Testis (tissue), 3 donors: ENCODE results near the gene DAG1. TPM values are rescaled to one million over a fixed set of nuclear protein-coding genes. Genes with fewer than 3 reads are reported as not detected.

Source experiments
- DNase-seq: peaks from one replicate; pipeline ENCODE4 v3.0.0-alpha.2; 2019
- H3K27ac ChIP-seq, 2 donors: fragments of 200-600 bp; sonication (generic); one replicate each; pipeline ENCODE4 v1.5.1; 2019
- H3K27me3 ChIP-seq: fragments of 200-600 bp; sonication (generic); one replicate; pipeline ENCODE4 v1.5.1; 2019
- H3K36me3 ChIP-seq: fragments of 200-600 bp; sonication (generic); one replicate; pipeline ENCODE4 v1.5.1; 2017; ENCODE audit warnings: low read depth; ENCODE audit errors: missing control alignments
- H3K4me1 ChIP-seq: fragments of 200-600 bp; sonication (generic); one replicate; pipeline ENCODE4 v1.5.1; 2019
- H3K4me3 ChIP-seq, 2 donors: fragments of 200-600 bp; sonication (generic); one replicate each; pipeline ENCODE4 v1.5.1; 2017 to 2019
- H3K9me3 ChIP-seq: fragments of 200-600 bp; sonication (generic); one replicate; pipeline ENCODE4 v1.5.1; 2017
- POLR2A ChIP-seq: fragments of 450-650 bp; IDR thresholded peaks from one replicate; pipeline ENCODE4 v1.6.1; 2017; ENCODE audit warnings: antibody characterized with exemption, mild to moderate bottlenecking, moderate library complexity
- WGBS, 2 donors: methylation state at CpG; one replicate each; pipeline ENCODE4 v1.1.5; 2018; 5-methylcytosine and 5-hydroxymethylcytosine counted together
- intact Hi-C: fragments of 100-400 bp; cut with DNase I; formaldehyde crosslinking; loops from one replicate; pipeline ENCODE4 v1.15.1; 2023; ENCODE audit warnings: low total_unique reads
- polyA plus RNA-seq: library from polyadenylated mRNA; stranded (reverse); fragments of 350-450 nt; fragmentation: Illumina TruSeq; extraction: RNeasy Lipid Tissue Mini Kit (QIAGEN cat#74804); gene quantifications from one replicate; pipeline ENCODE4 v1.2.3, GENCODE V29; 2014; ENCODE audit warnings: low read depth, low replicate concordance; ENCODE audit not compliant: insufficient read depth
- total RNA-seq, 2 donors: library from RNA; depleted of rRNA; stranded (reverse); fragments of >200 nt; gene quantifications; one replicate each; pipeline ENCODE4 v1.2.3, GENCODE V29; 2016
- TF ChIP-seq, protein P1 (sequence below), 3 experiments: fragments of 450-650 bp in 2 of 3; fragments of 200-600 bp in 1 of 3; sonication (generic) in 1 of 3; IDR thresholded peaks; one replicate each; pipeline ENCODE4 v1.5.1; 2016 to 2019; ENCODE audit warnings: antibody characterized with exemption in 3 of 3, mild to moderate bottlenecking in 2 of 3, moderate library complexity in 1 of 3

The DAG1 gene
- total and polyA plus RNA-seq, 3 donors from 2014 or later = 85.8 to 216 (median 169) TPM

GRCh38 chr3:49476563-49476962, 6.5 kb downstream of the DAG1 start:
- H3K27ac ChIP-seq = no peak overlapping the region
- no peak overlapping the region for H3K4me3 ChIP-seq
- TF ChIP-seq, protein P1, sequence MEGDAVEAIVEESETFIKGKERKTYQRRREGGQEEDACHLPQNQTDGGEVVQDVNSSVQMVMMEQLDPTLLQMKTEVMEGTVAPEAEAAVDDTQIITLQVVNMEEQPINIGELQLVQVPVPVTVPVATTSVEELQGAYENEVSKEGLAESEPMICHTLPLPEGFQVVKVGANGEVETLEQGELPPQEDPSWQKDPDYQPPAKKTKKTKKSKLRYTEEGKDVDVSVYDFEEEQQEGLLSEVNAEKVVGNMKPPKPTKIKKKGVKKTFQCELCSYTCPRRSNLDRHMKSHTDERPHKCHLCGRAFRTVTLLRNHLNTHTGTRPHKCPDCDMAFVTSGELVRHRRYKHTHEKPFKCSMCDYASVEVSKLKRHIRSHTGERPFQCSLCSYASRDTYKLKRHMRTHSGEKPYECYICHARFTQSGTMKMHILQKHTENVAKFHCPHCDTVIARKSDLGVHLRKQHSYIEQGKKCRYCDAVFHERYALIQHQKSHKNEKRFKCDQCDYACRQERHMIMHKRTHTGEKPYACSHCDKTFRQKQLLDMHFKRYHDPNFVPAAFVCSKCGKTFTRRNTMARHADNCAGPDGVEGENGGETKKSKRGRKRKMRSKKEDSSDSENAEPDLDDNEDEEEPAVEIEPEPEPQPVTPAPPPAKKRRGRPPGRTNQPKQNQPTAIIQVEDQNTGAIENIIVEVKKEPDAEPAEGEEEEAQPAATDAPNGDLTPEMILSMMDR (IDR thresholded peaks at IDR 0.05) = no peak
- TF ChIP-seq POLR2A = no peak
- H3K9me3 ChIP-seq = no peaks in the 10 kb centered on the region
- H3K36me3 ChIP-seq = no peaks in the 10 kb centered on the region
- WGBS, 2 donors = 71 to 73% methylated on average over 1 of the region's 1 CpG
- intact Hi-C loops = no loop called here
- H3K27me3 ChIP-seq = no peaks in the 10 kb centered on the region
- peaks cover 9% of the 10 kb centered on the region for H3K4me1 ChIP-seq
- no peak for DNase-seq

- Histone ChIP-seq H3K4me1 (peaks cover 39% of the 10 kb centered on the region), H3K27me3 (no peaks in the 10 kb centered on the region), H3K9me3 (no peaks in the 10 kb centered on the region), H3K27ac (peak overlapping the region in 1 of 2 donors; percentile 59), H3K36me3 (no peaks in the 10 kb centered on the region), H3K4me3 (no peak overlapping the region)
- DNase-seq = no peak
- intact Hi-C loops = no loop called here
- TF ChIP-seq POLR2A = no peak
- TF ChIP-seq, protein P1 (IDR thresholded peaks at IDR 0.05) = no peak
Measured at GRCh38 chr3:49482766-49483165, 12.7 kb downstream of the DAG1 start.

DNA sequence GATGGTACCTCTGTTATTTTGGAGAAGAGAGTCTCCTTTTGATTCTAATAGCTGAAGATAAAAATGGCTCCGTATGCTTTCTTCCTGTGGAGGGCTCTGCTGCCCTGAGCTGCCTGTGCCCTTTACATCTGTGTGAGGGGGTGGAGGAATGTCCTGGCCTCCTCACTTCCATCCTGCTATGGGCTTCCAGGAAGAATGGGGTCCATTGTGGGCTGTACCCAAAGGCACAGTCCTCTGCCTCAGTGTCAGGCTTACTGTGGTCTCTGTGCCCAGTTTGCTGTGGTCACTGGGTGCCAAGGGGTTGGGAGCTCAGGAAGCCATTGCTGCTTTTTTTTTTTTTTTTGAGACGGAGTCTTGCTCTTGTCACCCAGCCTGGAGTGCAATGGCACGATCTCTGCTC, 14.4 kb downstream of the DAG1 start:
- H3K27ac ChIP-seq = peak overlapping the region; percentile 59 to 63

GRCh38 chr3:49489247-49489646, 19.2 kb downstream of the DAG1 start:
- Histone ChIP-seq H3K27me3 (no peaks in the 10 kb centered on the region), H3K36me3 (no peaks in the 10 kb centered on the region), H3K4me3 (no peak overlapping the region), H3K4me1 (peaks cover 30% of the 10 kb centered on the region), H3K9me3 (no peaks in the 10 kb centered on the region), H3K27ac (peak overlapping the region in 1 of 2 donors; percentile 39)
- TF ChIP-seq, protein P1 (IDR thresholded peaks at IDR 0.05) = no peak
- no peak for TF ChIP-seq POLR2A
- WGBS, 2 donors = 92 to 95% methylated on average over 7 of the region's 7 CpGs
- no peak for DNase-seq
- intact Hi-C loops = no loop called here

More for the DNA sequence above, 14.4 kb downstream of the DAG1 start:
- DNase-seq = no peak
- intact Hi-C loops = no loop called here
- 61 to 77% methylated on average over 3 of the region's 3 CpGs for WGBS, 2 donors
- Histone ChIP-seq H3K4me1 (peaks cover 39% of the 10 kb centered on the region), H3K36me3 (no peaks in the 10 kb centered on the region), H3K4me3 (no peak overlapping the region), H3K9me3 (no peaks in the 10 kb centered on the region), H3K27me3 (no peaks in the 10 kb centered on the region)
- TF ChIP-seq, protein P1 (IDR thresholded peaks at IDR 0.05) = no peak
- no peak for TF ChIP-seq POLR2A

DNA sequence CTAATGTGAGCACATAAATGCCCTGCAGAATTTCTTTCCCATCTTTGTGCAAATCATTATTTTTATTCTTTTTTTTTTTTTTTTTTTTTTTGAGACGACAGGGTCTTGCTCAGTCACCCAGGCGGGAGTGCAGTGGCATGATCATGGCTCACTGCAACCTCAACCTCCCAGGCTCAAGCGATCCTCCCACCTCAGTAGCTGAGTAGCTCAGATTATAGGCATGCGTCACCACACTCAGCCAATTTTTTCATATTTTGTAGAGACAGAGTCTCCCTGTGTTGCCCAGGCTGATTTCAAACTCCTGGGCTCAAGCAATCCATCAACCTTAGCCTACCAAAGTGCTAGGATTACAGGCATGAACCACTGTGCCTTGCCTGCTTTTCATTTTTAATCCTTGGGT, 22.9 kb downstream of the DAG1 start:
- no peak for TF ChIP-seq POLR2A
- TF ChIP-seq, protein P1 (IDR thresholded peaks at IDR 0.05) = no peak
- H3K27ac ChIP-seq = peak overlapping the region in 1 of 2 donors; percentile 27
- no peaks in the 10 kb centered on the region for H3K27me3 ChIP-seq
- WGBS, 2 donors = 58 to 73% methylated on average over 4 of the region's 4 CpGs
- DNase-seq = peak; percentile 61
- H3K4me3 ChIP-seq = no peak overlapping the region
- H3K9me3 ChIP-seq = no peaks in the 10 kb centered on the region
- intact Hi-C loops = no loop called here
- H3K4me1 ChIP-seq = peaks cover 11% of the 10 kb centered on the region
- H3K36me3 ChIP-seq = no peaks in the 10 kb centered on the region
